NCI-H526 (cell line): Measurements from ENCODE around the gene CSMD2.

Experiments used
- DNase-seq, 2 experiments: peaks; one replicate each; lab custom pipeline; 2025; lab: John Stamatoyannopoulos, UW

CSMD2 gene

GRCh38 chr1:34002810-34003209 is 162.2 kb downstream of the CSMD2 start:
- DNase-seq, result peak; percentile 46 to 77

DNA sequence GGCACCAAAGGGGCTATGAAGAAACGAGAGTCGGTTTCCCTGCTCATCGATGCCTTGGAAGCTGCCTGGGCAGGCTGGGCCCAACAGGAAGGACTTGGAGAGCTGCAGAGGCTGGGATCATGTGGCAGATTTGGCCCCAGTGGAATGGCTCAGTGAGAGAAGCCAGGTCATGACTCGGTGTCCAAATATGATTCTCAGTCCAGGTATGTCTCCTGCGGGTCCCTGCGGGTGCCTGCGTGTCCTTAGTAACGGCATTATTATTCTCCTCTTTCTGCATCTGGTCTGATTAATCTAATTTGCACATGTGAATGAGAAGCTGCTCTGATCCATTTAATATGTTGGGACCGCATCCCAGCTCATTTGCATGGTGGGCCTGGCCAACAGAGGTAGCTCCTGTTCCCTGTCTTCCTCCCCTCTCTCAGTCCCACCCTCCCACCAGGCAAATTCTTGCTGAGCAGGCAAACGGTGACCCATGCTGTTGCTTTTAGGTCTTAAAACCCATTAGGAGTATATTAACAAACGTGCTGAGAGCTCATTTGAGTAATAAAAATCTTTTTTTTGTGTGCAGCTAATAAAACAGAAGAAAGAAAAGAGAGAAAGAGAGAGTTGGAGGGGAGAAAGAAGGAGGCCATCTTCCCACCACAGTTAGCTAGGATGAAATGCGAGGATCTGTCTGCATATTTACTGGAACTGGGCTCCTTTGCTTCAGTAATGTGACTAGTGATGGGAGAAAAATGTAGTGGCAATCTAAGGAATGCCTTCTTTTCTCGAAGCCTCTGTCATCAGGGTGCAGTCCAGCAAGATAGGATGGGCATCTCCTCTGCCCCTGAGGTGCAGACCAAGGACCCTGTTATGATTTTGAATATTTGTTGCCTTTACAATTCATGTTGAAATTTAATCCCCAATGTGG is 167.6 kb downstream of the CSMD2 start:
- DNase-seq, result peak; percentile 70 to 84

DNA sequence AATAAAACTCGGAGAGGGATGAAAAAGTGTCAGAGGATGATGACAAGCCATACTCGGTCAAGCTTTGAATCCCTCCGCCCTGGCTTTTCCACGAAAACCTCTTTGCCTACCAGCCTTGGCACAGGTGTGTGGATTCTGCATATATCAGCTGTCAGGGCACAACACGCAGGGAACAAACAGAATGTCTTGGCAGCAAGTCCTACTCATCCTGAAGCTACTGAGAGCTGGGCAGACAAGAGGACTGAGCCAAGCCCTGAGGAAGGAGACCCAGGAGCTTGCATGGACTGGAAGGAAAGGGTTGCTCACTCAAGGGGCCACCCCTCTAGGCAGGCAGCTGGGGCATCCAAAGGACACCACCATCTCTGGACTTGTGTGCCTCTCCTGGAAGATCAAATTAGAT is 168.7 kb downstream of the CSMD2 start:
- no peak for DNase-seq

GRCh38 chr1:33993301-33993700 is 171.7 kb downstream of the CSMD2 start:
- DNase-seq, result no peak

DNA sequence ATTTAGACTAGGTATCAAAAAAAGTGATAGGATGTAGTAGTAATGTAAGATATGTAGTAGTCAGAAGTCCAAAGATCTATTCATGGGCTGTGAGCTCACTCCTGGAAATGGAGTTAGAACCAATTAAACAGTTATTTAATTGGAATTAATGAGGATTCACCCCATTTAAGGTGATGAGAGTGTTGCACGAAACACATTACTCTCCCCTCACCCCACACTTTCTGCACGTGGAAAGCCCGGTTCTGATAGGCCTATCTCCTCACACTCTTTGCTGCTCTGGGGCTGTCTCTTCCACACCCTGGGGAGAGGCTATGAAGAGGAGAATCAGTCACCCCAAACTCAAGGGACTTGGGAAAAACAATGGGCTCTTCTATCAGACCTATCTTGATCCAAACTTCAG is 174.7 kb downstream of the CSMD2 start:
- DNase-seq, result no peak

DNA sequence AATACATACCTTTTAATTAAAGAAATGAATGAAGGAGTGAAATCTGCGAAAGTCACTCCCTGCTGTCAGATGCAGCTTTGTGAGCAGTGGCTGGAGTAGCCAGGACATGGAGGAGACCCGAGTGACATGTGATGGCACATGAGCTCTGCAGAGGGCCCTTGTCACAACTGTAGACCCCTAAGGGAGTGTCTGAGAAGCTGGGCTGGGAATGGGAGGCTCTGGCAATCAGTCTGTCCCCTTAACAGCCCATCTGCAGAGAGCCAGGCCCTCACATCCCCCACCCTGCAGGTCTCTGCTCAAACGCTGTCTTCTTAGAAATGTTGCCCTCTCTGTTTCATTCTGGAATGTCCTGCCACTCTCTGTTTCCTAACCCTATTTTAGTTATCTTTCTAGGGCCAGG is 176.9 kb downstream of the CSMD2 start:
- DNase-seq, result no peak

DNA sequence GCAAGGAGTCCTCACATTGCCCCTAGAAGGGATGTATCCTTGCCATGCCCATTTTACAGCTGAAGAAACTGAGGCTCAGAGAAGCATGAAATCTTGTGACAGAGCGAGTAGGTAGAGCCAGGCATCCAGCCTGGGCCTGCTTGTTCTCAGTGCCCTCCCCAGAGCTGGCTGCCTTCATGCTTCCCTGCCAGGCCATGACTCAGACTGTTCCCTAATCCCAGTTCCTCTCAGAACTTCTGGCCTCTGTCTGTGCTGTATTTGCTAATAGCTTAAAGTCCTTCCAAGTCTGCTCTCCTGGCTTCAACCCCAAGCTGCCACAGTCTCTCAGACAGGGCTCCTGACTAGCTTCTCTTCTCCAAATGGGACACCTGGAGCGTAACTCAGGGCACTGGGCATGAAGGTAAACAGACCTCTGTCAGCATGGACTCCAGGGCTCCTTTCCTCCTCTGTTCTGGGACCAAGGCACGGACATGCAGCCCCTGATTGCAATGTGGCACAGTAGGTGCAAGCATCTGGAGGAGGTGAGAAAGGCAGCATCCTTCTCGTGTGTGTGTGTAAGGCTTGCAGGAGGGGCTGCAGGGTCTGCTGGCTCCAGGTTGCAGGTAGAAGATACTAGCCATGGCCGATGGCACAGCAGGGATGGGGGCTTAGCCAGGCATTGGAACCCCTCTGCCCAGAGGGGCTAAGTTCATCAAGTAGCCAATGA is 178.5 kb downstream of the CSMD2 start:
- DNase-seq, result no peak

- DNase-seq, result no peak
These were observed 179.4 kb downstream of the CSMD2 start for GRCh38 chr1:33985656-33986055.

DNA sequence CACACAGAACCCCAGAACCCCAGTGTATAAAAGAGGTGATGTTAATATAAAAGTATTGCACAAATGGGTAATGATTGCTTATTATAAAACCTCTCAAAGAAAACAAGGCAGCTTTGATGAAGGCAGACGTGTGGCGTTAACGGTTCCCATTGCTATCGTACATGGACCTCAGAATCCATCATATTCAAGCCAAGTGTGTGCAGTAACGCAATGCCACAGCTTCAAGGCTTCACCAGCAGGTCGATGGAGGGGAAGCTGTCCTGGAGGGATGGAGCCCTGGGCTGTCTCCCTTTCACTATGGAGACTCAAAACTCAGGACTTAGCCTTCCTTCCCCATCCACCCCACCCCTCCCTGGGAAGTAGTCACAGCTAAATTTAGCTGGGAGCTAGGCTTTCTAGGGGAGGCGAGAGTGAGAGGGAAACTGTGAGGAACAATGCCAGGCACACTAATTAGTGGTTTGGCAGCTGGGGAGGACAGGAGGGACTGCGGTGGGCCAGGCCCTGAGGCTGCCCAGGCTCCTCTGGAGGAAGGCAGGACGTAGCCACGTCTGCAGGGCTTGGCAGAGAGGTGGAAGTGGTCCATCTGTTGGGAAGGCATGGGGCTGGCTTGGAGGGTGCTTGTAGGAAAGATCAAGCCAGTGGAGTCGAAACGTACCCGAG is 180.0 kb downstream of the CSMD2 start:
- DNase-seq, result no peak

GRCh38 chr1:33982419-33982818 is 182.6 kb downstream of the CSMD2 start:
- no peak for DNase-seq

GRCh38 chr1:33979341-33979740 is 185.7 kb downstream of the CSMD2 start:
- no peak for DNase-seq

DNA sequence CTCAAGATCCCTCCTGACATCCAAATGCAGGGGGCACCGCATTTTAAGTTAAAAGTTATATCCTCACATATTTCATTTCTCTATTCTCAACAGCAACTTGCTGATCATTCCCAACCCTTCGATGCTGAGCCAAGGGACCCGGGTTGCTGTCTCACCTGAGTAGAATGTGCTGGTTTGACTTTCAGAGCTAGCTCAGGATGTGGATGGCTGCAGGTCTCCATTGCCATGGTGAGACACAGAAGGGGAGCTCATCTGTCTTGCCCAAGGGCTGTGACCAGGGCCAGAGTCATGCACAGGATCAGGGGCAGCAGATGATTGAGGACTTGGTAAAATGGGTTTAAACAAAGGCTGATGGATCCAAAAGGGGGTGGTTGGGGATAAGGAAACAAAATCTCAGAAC is 189.1 kb downstream of the CSMD2 start:
- DNase-seq, result no peak

DNA sequence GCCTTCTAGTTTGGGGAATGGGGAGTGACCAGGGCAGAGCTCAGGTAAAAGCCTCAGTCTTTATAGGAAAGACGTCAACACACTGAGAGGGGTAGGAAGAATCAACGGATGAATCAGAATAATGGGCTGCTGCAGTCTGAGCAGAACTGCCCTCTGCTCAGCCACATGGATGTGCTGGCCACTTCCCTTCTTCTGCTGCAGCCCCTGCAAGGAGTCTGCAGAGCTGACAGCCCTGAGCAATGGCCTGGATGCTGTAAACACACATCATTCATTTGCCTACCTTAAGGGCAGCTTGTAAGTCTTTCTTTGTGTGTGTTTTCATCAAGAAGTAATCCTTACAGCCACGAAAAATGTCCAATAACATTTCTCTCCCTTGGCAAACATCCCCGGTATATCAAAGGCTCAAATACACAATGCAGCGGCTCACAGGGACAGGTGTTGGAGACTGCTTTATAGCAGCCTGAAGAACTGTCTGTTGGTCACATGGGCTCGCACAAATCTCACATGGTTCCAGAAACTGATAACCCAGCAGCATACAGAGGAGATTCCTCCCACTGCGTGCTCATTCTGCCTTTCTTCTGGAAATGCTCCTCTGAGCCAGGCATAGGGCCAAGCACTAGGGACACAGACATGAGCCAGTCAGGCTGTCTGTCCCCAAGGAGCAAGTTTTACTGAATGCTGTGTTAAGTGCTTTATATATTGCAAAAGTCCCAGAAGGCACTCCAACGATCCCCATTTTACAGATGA is 191.1 kb downstream of the CSMD2 start:
- no peak for DNase-seq

GRCh38 chr1:33972676-33973395 is 192.2 kb downstream of the CSMD2 start:
- DNase-seq, result no peak

GRCh38 chr1:33971913-33972312 is 193.1 kb downstream of the CSMD2 start:
- DNase-seq, result no peak

- no peak for DNase-seq
These were observed 193.9 kb downstream of the CSMD2 start for GRCh38 chr1:33971018-33971710.

GRCh38 chr1:33970148-33970825 is 194.7 kb downstream of the CSMD2 start:
- no peak for DNase-seq

- peak in 1 of 2 experiments; percentile 13 for DNase-seq
These were observed 198.5 kb downstream of the CSMD2 start for GRCh38 chr1:33966346-33967141.

DNA sequence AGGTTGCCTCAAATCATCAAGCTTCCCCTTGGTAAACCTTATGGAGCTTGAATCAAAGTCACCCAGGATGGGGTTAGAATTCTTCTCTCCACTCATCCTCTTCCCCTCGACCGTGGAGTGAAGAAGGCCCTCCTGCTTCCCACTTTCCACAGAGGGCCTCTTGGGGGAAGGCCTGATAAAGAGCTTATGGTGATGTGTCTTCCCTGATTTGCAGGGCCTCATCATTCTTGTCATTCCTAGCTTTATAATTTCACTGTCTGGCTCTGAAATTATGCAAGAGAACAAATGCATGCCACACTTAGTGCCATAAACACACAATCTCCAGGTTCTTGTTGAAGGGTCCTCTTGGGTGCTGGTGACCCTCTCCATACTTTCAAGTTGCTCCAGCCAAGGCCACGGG is 199.9 kb downstream of the CSMD2 start:
- DNase-seq, result no peak
